SK-N-MC (cell line): ENCODE data around the gene HEBP1.

ENCODE experiments used
- DNase-seq: peaks from one replicate; pipeline ENCODE4 v3.0.0-alpha.2; 2011; ENCODE audit warnings: low read depth, low spot score
- H3K27ac ChIP-seq: fragments of 200-600 bp; sonication (generic); 2 replicates; pipeline ENCODE4 v1.5.1; 2016; ENCODE audit warnings: mixed run types
- H3K36me3 ChIP-seq: fragments of 200-600 bp; sonication (generic); 2 replicates; pipeline ENCODE4 v1.6.1; 2017; ENCODE audit warnings: antibody characterized with exemption, low read length, mixed read lengths; ENCODE audit not compliant: insufficient read depth
- H3K4me3 ChIP-seq: fragments of 200-600 bp; sonication (generic); 2 replicates; pipeline ENCODE4 v1.5.1; 2016
- H3K9ac ChIP-seq: fragments of 200-600 bp; sonication (generic); 2 replicates; pipeline ENCODE4 v1.8.0; 2017; ENCODE audit warnings: mixed run types, mixed read lengths; ENCODE audit not compliant: insufficient read length
- H3K9me3 ChIP-seq: fragments of 200-600 bp; sonication (generic); 2 replicates; pipeline ENCODE4 v1.6.1; 2017; ENCODE audit warnings: low read depth, mild to moderate bottlenecking, antibody characterized with exemption, low read length, moderate library complexity, mixed read lengths
- EZH2 ChIP-seq: fragments of 200-600 bp; sonication (generic); IDR thresholded peaks from one replicate; pipeline ENCODE4 v1.6.1; 2017; ENCODE audit warnings: antibody characterized with exemption
- FOXP2 ChIP-seq: optimal IDR thresholded peaks from 2 replicates; pipeline ENCODE3; 2011; ENCODE audit warnings: mild to moderate bottlenecking, moderate library complexity; ENCODE audit not compliant: insufficient read depth; ENCODE audit errors: extremely low read length, control extremely low read depth
- POLR2AphosphoS5 ChIP-seq: IDR thresholded peaks from 2 replicates; pipeline ENCODE4 v1.6.1; 2012; ENCODE audit warnings: mild to moderate bottlenecking, low read depth, low read length, borderline replicate concordance

Gene HEBP1

GRCh38 chr12:13027508-13027907 lies 27.4 kb upstream of the HEBP1 start:
- TF ChIP-seq EZH2 (no peak), FOXP2 (no peak), POLR2AphosphoS5 (no peak)

GRCh38 chr12:13027032-13027431 lies 27.0 kb upstream of the HEBP1 start:
- TF ChIP-seq EZH2 (no peak), FOXP2 (no peak), POLR2AphosphoS5 (no peak)
- Histone ChIP-seq H3K27ac (no peak overlapping the region), H3K4me3 (no peak overlapping the region), H3K9me3 (no peaks in the 10 kb centered on the region), H3K36me3 (no peaks in the 10 kb centered on the region), H3K9ac (no peak overlapping the region)
- DNase-seq: no peak

More at GRCh38 chr12:13027508-13027907, 27.4 kb upstream of the HEBP1 start:
- H3K36me3 ChIP-seq: no peaks in the 10 kb centered on the region
- no peaks in the 10 kb centered on the region for H3K9me3 ChIP-seq
- no peak overlapping the region for H3K9ac ChIP-seq
- no peak overlapping the region for H3K27ac ChIP-seq
- no peak overlapping the region for H3K4me3 ChIP-seq
- DNase-seq: no peak

GRCh38 chr12:13026286-13026685 lies 26.2 kb upstream of the HEBP1 start:
- Histone ChIP-seq H3K36me3 (no peaks in the 10 kb centered on the region), H3K9me3 (no peaks in the 10 kb centered on the region), H3K27ac (no peak overlapping the region), H3K9ac (no peak overlapping the region), H3K4me3 (no peak overlapping the region)
- TF ChIP-seq POLR2AphosphoS5 (no peak), EZH2 (no peak), FOXP2 (no peak)
- DNase-seq: no peak

- no peaks in the 10 kb centered on the region for H3K36me3 ChIP-seq
- no peaks in the 10 kb centered on the region for H3K9me3 ChIP-seq
- no peak for DNase-seq
- TF ChIP-seq POLR2AphosphoS5 (no peak), FOXP2 (no peak), EZH2 (no peak)
- no peak overlapping the region for H3K9ac ChIP-seq
- no peak overlapping the region for H3K27ac ChIP-seq
- no peak overlapping the region for H3K4me3 ChIP-seq
Observed at GRCh38 chr12:13024531-13024916, 24.5 kb upstream of the HEBP1 start.

GRCh38 chr12:13023811-13024530 lies 23.9 kb upstream of the HEBP1 start:
- no peaks in the 10 kb centered on the region for H3K9me3 ChIP-seq
- TF ChIP-seq FOXP2: no peak
- no peak for TF ChIP-seq EZH2
- no peak for TF ChIP-seq POLR2AphosphoS5

GRCh38 chr12:13022851-13023271 lies 22.8 kb upstream of the HEBP1 start:
- DNase-seq: no peak
- Histone ChIP-seq H3K27ac (no peak overlapping the region), H3K36me3 (no peaks in the 10 kb centered on the region), H3K4me3 (no peak overlapping the region), H3K9ac (no peak overlapping the region), H3K9me3 (no peaks in the 10 kb centered on the region)
- TF ChIP-seq POLR2AphosphoS5 (no peak), EZH2 (no peak), FOXP2 (no peak)

More at GRCh38 chr12:13023811-13024530, 23.9 kb upstream of the HEBP1 start:
- Histone ChIP-seq H3K27ac (no peak overlapping the region), H3K36me3 (no peaks in the 10 kb centered on the region), H3K4me3 (no peak overlapping the region), H3K9ac (no peak overlapping the region)
- no peak for DNase-seq

- Histone ChIP-seq H3K36me3 (no peaks in the 10 kb centered on the region), H3K9me3 (no peaks in the 10 kb centered on the region), H3K4me3 (no peak overlapping the region), H3K27ac (no peak overlapping the region), H3K9ac (no peak overlapping the region)
- no peak for DNase-seq
- no peak for TF ChIP-seq POLR2AphosphoS5
- no peak for TF ChIP-seq FOXP2
- no peak for TF ChIP-seq EZH2
Observed at GRCh38 chr12:13011098-13011497, 11.0 kb upstream of the HEBP1 start.

GRCh38 chr12:13008741-13009380 lies 8.8 kb upstream of the HEBP1 start:
- no peak for TF ChIP-seq FOXP2
- no peak for TF ChIP-seq EZH2
- no peak for TF ChIP-seq POLR2AphosphoS5
- H3K9ac ChIP-seq: no peak overlapping the region
- no peaks in the 10 kb centered on the region for H3K9me3 ChIP-seq
- H3K4me3 ChIP-seq: no peak overlapping the region
- DNase-seq: no peak
- no peak overlapping the region for H3K27ac ChIP-seq
- H3K36me3 ChIP-seq: no peaks in the 10 kb centered on the region
